ENCODE data around the gene TMEM238. TPM values are rescaled to one million over a fixed set of nuclear protein-coding genes. Genes with fewer than 3 reads are reported as not detected.
A peak's percentile ranks its signal among the peaks of the same experiment; 100 is the strongest.

Gene TMEM238
- total and polyA plus RNA-seq, 9 of the 15 experiments (the other 6 are each of a cell fraction or from before 2014, with no cell fraction given): 0.18 to 5.1 (median 1.3) TPM; not detected in 4

- TF ChIP-seq MNT (conservative IDR thresholded peaks at IDR 0.05) (peak; percentile 26 to 72; a peak in 3 of 4 replicates), PTBP1 (IDR thresholded peaks at IDR 0.05; ENCODE audit: low read depth, low read length) (peak; percentile 64; the same call in 1 of the 2 replicates), HDGF (IDR thresholded peaks at IDR 0.05) (no peak), MYC (IDR thresholded peaks at IDR 0.05; ENCODE audit: low read depth, low read length) (peak; percentile 84), MYC (CRISPR knock-in tag; IDR thresholded peaks at IDR 0.05; ENCODE audit: borderline replicate concordance, low read depth) (peak; percentile 59; the same call in 1 of the 2 replicates), JUND (IDR thresholded peaks at IDR 0.05; ENCODE audit: borderline replicate concordance, low read depth, low read length) (peak; percentile 26; the same call in 1 of the 2 replicates), JUND (tag; IDR thresholded peaks at IDR 0.05; ENCODE audit: borderline replicate concordance, low read depth, low read length) (no peak; the same call in 2 of the 3 replicates), GATAD2A (IDR thresholded peaks at IDR 0.05) (peak; percentile 82; the same call in 1 of the 2 replicates), PCBP2 (IDR thresholded peaks at IDR 0.05; ENCODE audit: low read depth, low read length, poor library complexity, severe bottlenecking) (no peak), ZBTB1 (CRISPR knock-in tag; IDR thresholded peaks at IDR 0.05; ENCODE audit: borderline replicate concordance, low read depth) (0 out of 2 replicates have a peak, but pooled peaks have one; percentile 48), TCF15 (CRISPR knock-in tag; IDR thresholded peaks at IDR 0.05) (no peak), ELF1 (tag; IDR thresholded peaks at IDR 0.05) (peak; percentile 87), NELFE (IDR thresholded peaks at IDR 0.05; ENCODE audit: insufficient read depth, insufficient read length) (peak; percentile 65), POLR2B (IDR thresholded peaks at IDR 0.05; ENCODE audit: low read depth, partially characterized antibody) (peak; percentile 99), ETS1 (conservative IDR thresholded peaks at IDR 0.05; ENCODE audit: control insufficient read depth, low read depth, low read length) (peak; percentile 86), NEUROD1 (IDR thresholded peaks at IDR 0.05; ENCODE audit: borderline replicate concordance, low read depth, low read length, partially characterized antibody) (peak; percentile 75), NRF1 (conservative IDR thresholded peaks at IDR 0.05 in 1 of 2, IDR thresholded peaks at IDR 0.05 in 1 of 2) (peak; percentile 19 to 50; a peak in 2 of 4 replicates)
- TF ChIP-seq, protein P1, sequence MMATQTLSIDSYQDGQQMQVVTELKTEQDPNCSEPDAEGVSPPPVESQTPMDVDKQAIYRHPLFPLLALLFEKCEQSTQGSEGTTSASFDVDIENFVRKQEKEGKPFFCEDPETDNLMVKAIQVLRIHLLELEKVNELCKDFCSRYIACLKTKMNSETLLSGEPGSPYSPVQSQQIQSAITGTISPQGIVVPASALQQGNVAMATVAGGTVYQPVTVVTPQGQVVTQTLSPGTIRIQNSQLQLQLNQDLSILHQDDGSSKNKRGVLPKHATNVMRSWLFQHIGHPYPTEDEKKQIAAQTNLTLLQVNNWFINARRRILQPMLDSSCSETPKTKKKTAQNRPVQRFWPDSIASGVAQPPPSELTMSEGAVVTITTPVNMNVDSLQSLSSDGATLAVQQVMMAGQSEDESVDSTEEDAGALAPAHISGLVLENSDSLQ (IDR thresholded peaks at IDR 0.05): peak; percentile 79
- TF ChIP-seq, protein P2, sequence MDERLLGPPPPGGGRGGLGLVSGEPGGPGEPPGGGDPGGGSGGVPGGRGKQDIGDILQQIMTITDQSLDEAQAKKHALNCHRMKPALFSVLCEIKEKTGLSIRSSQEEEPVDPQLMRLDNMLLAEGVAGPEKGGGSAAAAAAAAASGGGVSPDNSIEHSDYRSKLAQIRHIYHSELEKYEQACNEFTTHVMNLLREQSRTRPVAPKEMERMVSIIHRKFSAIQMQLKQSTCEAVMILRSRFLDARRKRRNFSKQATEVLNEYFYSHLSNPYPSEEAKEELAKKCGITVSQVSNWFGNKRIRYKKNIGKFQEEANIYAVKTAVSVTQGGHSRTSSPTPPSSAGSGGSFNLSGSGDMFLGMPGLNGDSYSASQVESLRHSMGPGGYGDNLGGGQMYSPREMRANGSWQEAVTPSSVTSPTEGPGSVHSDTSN (CRISPR knock-in tag; IDR thresholded peaks at IDR 0.05; ENCODE audit: low read depth): no peak
- TF ChIP-seq, protein P2 (tag; conservative IDR thresholded peaks at IDR 0.05; ENCODE audit: low read depth): no peak
Measured at GRCh38 chr19:55385724-55386492, 1.8 kb upstream of the TMEM238 start, which contains the start of gene RPL28 (continued).

Measured in K562 (cell line).